ENCODE data around the gene SNRNP40.
"Not testable (repeated sequence)": the region's sequence is repeated elsewhere in the genome, so short reads cannot be mapped to it uniquely, and the experiment has no call there.

The SNRNP40 gene

GRCh38 chr1:31282426-31282825 lies 14.2 kb downstream of the SNRNP40 start:
- not testable (repeated sequence) for DNase-seq (ENCODE audit: low read depth)

DNA sequence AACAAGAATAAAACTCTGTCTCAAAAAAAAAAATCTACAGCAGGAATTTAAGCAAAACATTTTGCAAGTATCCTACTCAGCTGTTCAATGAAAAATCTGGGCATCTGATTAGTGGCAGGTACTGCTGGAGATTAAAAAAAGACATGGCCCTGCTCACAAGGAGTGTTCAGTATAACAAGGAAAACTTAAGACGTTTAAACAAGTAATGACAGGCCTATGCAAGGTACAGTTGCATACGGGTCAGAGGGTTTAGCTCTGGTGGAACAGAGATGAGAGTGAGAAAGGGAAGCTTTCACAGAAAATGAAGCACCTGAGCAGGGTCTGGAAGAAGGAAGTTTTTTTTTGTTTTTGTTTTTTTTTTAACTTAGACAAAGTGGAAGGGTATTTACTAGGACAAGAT lies 23.0 kb downstream of the SNRNP40 start:
- DNase-seq (ENCODE audit: low read depth) = no peak

DNA sequence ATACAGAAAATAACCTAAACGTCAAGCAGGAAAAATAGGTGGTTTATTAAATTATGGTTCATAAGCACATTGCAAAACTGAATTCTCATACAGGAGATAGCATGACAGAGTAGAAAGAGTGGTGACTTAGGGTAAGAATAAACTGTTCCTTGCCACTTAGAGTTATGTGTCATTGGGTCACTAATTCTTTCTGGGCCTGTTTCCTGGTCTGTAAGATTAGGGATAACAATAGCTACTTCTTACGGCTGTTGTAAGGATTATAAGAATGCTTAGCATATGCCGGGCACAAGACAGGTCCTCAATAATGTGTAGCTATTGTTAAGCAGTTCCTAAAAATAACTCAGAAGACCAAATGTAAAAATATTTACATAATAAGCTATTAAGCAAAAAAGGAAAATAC lies 24.2 kb downstream of the SNRNP40 start:
- DNase-seq (ENCODE audit: low read depth) = no peak

- no peak for DNase-seq (ENCODE audit: low read depth)
Measured at GRCh38 chr1:31266547-31266946, 30.0 kb downstream of the SNRNP40 start.

DNA sequence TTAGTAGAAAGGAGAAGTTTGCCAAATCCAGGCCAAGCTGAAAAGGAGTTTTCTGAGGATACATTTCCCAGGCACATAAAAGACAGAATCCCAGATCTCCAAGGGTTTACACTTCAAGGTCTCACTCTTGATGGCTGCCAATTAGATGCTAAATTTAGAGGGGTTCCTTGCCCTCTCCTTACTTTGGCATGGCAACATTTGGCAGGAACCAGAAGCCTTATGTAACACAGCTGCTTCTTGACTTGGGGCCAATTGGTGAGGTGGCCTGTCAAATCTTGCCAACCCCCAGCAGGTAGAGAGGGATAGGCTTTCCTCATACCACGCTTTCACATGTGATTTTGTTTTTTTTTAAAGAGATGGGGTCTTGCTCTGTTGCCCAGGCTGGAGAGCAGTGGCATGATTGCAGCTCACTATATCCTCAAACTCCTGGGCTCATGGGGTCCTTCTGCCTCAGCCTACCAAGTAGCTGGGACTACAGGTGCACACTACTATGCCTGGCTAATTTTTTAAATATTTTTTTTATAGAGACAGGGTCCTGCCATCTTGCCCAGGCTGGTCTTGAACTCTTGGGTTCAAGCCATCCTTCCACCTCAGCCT lies 31.7 kb downstream of the SNRNP40 start:
- DNase-seq (ENCODE audit: low read depth) = no peak

- DNase-seq (ENCODE audit: low read depth) = no peak
Measured at GRCh38 chr1:31263408-31263807, 33.2 kb downstream of the SNRNP40 start.

GRCh38 chr1:31262393-31262792 lies 34.2 kb downstream of the SNRNP40 start:
- not testable (repeated sequence) for DNase-seq (ENCODE audit: low read depth)

DNA sequence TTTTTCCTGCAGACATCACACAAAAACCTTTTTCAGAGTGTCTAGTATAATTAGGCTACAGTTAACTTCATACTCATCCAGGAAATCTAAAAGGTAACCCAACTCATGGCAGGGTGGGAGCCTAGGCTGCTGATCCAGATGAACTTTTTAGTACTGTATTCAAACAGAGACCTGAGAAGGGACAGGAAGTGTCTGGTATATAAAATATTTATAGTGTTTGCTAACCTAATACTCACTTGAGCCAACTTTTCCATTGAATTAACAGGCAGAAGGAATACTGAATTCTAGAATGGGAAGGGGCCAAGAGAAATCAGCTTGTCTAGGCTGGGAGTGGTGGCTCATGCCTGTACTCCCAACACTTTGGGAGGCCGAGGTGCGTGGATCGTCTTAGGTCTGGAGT lies 34.7 kb downstream of the SNRNP40 start:
- no peak for DNase-seq (ENCODE audit: low read depth)

- no peak for DNase-seq (ENCODE audit: low read depth)
Measured at GRCh38 chr1:31259746-31260145, 36.8 kb downstream of the SNRNP40 start.

- no peak for DNase-seq (ENCODE audit: low read depth)
Measured at GRCh38 chr1:31258581-31258980, 38.0 kb downstream of the SNRNP40 start.

GRCh38 chr1:31257213-31257612 lies 39.4 kb downstream of the SNRNP40 start:
- no peak for DNase-seq (ENCODE audit: low read depth)

DNA sequence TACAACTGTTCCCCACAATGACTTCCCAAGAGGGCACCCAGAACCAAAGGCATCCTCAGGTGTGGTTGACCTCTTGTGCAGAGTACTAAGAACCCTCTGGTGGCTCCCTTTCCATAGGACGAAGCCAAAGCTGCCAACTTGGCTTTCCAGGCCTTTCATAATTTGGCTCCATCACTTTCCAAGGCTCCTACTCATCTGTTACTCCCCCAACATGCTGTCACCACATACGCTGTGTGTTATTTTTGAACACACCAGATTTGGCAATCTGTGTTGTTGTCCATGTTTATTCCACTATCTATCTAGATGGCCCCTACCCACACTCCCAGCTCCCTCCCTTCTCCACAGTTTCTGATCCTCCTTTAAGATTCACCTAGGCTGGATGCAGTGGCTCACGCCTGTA lies 46.7 kb downstream of the SNRNP40 start:
- DNase-seq (ENCODE audit: low read depth) = no peak

DNA sequence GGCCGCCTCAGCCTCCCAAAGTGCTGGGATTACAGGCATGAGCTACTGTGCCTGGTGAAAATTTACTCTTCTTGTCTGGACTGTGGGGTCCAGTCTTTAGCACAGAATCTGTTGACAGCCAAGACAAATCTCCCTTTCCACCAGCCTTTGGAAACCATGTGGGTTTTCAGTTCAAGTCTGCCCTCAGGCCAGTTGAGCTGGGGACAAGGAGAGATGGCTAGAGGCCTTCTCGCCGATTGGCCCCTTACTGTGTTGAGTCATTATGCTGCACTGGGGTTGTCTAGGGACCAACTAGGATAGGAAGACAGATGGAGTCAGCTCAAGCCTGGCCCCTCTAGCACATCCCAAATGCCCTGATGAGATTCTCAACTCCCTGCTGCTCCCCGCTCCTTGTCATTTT lies 48.3 kb downstream of the SNRNP40 start:
- no peak for DNase-seq (ENCODE audit: low read depth)

DNA sequence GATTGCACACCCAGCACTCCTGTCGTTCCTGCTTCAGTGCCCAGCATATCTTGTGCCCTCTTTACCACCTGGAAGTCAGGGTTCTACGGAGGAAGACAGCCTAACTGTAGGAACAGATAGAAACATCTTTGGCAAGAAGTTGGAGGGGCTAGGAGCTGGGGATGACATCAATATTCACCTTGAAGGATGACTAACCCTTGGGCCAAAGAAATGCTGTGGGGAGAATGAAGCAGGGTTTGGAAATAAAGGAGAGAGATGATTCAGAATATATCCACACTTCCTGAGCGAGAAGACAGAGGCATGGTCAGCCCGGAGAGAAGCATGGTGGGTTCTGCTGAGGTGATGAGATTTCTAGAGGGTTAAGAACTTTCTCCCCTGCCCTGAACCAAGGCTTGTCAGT lies 52.3 kb downstream of the SNRNP40 start:
- no peak for DNase-seq (ENCODE audit: low read depth)

- no peak for DNase-seq (ENCODE audit: low read depth)
Measured at GRCh38 chr1:31243501-31244286, 52.9 kb downstream of the SNRNP40 start.

DNA sequence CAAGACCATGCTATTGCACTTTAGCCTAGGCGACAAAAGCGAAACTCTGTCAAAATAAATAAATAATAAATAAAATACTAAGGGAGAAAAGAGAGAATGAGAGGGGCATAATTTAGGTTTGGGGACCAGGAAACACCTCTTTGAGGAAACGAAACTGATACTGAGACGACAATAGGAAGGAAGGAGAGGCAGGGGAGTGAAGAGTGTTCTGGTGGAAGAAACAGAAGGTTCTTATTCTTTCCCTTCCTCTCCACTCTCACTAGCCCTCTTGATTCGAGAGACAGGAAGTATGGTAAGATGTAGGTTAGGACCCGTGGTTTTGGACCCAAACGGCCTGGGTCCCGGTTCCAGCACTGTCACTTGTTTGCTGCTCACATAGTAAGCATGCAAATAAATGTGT lies 55.3 kb downstream of the SNRNP40 start:
- no peak for DNase-seq (ENCODE audit: low read depth)

DNA sequence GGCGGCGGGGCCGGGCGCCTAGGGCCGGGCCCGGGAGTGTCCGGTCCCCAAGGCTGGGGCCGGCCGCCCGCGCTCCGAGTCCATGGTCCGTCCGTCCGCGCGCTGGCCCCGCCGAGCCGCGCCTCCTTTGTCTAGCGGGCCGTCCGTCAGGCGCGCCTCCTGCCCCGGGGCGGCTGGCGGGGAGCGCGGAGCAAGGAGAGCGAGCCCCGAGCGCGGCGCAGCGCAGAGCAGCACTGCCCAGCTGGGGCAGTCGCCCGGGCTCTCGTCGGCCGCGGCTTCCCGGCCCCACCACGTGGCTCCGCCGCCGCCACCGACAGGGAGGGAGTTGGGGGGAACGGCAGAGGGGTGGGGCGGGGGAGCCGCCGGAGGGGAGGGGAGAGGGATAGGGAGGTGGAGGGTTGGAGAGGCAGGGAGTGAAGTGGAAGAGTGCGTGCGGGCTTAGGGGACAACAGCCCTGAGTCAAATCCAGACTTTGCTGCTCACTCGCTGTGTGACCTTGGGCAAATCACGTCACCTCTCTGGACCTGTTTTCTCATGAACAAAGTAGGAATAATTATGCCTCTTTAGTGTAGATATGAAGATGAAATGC lies 56.8 kb downstream of the SNRNP40 start, which contains the start of gene NKAIN1:
NKAIN1 (minus strand) TSS at position 235 of the 589 bp plus-strand sequence. CDS start 340 bp downstream, outside the sequence.
- DNase-seq (ENCODE audit: low read depth) = no peak

GRCh38 chr1:31238986-31239613 lies 57.5 kb downstream of the SNRNP40 start:
- no peak for DNase-seq (ENCODE audit: low read depth)

GRCh38 chr1:31238612-31238985 lies 58.0 kb downstream of the SNRNP40 start:
- no peak for DNase-seq (ENCODE audit: low read depth)

DNA sequence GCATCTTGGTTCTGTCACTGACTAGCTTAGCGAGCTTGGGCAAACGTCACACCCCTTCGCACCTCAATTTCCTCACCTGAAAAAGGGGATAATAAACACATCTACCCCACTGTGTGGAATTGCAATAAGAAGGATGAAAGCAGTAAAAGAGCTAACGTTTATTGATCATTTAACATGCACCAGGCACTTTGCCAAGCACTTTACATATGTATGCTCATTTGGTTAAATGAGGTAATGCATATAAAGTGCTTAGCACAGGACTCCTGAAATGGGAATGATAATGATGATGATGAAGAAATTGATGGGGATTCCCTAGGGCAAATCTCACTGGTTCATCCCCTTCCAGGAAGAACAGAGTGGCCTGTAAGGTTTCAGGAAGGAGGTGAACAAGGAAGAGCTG lies 61.7 kb downstream of the SNRNP40 start:
- DNase-seq (ENCODE audit: low read depth) = no peak

DNA sequence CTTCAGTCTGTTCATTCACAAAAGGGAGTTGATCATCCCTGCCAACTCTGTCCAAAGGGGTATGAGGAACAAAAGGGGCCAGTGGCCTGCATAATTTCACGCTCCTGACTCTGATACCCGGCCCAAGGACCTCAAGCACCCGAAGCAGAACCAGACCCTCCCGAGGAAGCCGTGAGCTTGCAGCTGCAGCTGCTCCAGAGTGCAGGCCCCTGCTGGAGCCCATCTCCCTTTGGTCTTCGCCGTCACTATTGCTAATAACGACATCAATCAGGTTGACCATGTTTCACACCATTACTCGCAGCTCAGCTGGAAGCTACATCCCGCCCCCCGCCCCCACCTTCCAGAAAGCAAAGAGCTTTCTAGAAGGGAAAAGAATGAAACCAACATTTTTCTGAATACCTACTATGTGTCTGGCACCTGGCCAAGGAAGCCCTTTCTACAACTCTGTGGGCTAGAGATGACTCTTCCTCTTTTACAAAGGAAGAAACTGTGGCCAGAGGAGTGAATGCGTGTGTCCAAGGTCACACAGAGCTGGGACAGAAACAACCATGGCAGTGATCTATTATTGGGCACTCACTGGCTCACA lies 62.4 kb downstream of the SNRNP40 start:
- no peak for DNase-seq (ENCODE audit: low read depth)

DNA sequence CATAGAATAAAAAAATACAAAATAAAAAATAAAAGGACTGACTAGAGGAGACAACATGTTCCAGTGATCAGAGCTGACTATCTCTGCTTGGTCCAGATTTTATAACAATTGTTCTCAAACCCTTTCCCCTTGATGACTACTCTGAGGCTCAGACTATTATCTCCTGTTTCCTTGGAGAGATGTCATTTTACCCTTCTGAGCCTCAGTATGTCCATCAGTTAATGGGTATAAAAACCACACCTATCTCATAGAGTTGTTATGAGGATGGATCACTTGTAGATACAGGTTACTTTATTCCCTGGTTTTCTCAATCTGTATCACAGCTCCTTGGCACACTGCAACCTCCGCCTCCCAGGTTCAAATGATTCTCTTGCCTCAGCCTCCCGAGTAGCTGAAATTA lies 63.9 kb downstream of the SNRNP40 start:
- no peak for DNase-seq (ENCODE audit: low read depth)

DNA sequence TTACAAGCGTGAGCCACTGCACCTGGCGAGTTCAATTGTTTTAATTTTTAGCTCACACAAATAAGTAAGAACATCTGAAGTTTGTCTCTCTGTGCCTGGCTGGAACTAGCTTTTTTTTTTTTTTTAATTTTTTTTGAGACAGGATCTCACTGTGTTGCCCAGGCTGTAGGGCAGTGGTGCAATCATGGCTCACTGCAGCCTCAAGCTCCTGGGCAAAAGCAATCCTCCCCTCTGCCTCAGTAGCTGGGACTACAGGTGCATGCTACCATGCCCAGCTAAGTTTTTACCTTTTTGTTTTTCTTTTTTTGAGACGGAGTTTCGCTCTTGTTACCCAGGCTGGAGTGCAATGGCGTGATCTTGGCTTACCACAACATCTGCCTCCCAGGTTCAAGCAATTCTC lies 64.8 kb downstream of the SNRNP40 start:
- DNase-seq (ENCODE audit: low read depth) = no peak

All from activated T-cell treated with anti-CD3 and anti-CD28 coated beads for 1 hour (primary cell).